ENCODE results near the gene FBRS.
A peak's percentile ranks its signal among the peaks of the same experiment; 100 is the strongest.
"Not testable (repeated sequence)": the region's sequence is repeated elsewhere in the genome, so short reads cannot be mapped to it uniquely, and the experiment has no call there.

Gene FBRS

DNA sequence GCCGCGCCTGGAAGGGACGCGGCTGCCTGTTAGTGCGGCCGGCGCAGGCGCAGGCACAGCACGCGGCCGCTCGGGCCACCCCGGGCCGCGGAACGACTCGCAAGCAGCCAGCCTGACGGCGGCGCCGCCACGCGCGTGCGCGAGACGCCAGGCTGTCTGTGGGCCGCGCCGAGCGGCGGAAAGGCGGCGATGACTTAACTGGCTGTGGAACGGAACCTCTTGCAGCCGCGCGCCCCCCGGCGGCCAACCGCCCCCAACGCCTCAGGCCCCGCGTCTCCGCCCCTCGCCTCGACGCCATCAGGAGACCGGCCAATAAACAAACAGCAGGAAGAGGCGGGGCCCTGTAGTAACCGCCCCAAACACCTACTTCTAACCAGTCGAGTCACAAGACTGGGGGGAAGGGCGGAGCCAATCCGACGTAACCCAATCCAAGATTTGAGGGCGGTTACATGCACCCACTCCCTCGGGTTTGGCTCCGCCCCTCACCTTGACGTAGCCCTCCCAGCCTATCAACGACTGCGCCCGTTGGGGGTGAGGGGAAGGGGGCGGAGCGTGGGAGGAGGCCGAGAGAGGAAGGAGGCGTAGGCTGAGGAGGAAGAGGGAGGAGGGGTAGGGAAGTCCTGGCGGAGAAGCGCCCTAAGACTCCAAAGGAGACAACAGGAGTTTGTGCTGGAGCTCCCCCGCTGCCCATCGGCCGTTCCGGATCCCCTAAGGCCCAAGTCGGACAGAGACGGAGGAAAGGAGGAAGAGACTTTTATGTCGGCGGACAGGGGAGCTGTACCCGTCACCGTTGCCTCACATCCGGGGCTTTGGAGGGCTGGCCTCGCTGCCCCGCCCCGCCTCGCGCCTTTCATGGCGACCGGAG lies at the start of gene FBRS:
TSS of gene FBRS (plus strand) at position 566 of the 865 bp plus-strand sequence. CDS start 1,088 bp downstream, outside the sequence.
- peak; percentile 100 for DNase-seq (ENCODE audit: low read depth)

DNA sequence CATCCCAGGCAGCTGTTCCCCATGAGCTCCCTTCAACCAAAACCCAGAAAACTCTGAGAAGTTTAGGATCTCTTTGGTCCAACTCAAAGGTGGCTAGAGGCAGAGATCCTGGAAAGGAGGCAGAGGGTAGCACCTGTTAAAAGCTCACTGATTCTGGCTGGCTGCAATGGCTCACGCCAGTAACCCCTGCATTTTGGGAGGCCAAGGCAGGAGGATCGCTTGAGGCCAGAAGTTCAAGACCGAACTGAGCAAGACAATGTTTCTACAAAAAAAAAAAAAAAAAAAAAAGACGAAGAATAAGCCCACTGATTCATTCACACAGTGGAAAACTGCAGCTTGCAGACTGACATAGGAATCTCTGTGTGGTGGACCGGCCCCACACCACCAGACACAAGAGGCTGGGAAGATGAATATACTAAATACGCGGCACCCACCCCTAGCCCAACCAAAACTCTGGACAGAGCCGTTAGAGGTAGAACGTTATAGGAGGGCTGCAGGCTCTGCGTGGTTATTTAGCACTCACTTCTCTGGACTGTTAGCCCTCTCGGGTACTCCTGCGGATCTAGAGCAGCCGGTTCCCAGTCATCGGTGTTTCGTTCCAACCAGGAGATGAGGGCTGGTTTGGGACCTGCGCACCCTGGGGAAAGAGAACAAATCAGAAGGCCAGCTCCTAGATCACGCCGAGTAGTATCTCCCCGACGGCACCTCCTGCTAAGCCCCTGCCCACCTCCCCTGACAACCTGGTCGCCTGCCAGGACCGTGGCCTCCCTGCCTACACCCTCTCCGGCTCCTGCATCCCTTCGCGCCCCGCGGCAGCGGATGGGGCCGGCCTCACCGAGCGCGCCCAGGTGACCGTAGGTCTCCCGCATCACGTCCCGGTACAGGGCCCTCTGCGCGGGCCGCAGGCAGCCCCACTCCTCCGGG lies 49.0 kb upstream of the FBRS start:
- peak; percentile 9 for DNase-seq (ENCODE audit: low read depth)

DNA sequence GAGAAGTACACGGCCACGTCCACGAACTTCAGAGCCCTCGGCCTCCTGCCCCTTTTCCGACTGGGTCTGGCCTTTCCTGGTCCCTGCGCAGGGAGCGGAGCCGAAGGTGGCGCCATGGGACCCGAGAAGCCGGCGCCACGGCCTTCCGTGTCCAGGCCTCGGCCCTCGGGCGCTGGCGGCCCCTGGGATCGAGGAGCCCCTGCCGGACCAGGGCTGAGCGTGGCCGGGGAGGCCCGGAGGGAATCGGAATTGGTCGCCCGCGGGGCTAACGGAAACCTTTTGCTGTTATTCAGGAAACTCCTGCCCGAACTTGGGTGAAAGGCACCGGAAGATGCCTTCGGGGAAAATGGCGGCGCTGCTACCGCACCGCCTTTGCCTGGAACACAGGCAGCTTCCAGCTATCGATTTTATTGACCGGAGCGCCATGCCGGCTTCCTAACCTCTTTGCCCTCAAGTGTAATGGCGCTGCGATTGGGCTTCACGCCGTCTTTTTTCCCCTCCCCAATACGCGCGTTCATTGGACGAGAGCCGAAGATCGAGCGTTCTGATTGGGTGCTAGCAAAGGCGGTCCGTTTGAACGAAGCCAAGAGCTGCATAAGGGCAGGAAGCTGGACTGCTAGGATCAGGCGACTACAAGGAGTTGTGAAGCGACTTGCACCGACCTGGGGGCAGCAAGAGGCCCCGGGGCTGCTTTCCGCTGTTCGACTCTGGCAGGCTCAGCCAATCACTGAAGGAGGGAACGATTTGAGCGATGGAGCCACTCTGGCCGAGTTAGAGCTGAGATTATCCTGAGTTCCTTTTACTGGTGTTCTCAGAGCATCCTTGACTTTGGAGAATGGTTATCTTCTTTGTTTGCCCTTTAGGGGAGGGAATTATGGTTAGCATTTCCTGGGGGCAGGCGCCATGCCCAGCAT lies 48.0 kb upstream of the FBRS start, which contains the start of gene ZNF689:
TSS of gene ZNF689 (minus strand) at position 464 of the 914 bp plus-strand sequence. CDS start at position 116, 348 bp downstream.
- DNase-seq (ENCODE audit: low read depth): peak; percentile 96

DNA sequence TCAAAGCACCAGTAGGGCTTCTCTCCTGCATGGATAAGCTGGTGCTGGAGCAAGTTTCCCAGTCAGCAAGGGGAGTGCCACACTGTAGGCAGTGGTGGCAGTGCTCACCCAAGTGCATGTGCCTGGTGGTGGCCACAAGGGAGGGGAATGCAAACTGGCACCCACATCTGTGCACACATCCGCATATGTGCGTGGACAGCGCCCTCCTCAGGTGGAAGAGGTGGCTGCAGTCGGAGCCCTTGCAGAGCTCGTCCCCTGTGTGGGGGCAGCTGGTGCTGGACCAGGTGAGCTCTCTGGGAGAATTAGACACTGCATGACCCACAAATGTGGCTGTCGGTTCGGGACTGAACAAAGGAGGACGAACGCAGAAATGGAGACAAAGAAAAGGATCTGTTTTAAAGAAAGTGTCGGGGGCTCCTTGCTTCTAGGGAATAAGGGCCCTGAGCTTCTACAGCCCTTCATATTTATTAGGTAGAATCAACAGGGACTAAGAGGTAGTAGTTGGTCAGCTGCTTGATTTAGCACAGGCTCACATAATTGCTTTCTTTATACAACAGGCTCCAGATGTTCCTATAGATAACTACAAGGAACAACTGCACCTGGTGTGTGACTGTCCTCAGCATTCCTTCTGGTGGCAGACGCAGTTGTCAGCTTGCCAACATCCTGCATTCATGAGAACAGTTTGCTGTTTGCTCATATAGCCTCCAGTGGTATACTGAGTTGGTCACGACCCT lies 42.7 kb upstream of the FBRS start:
- DNase-seq (ENCODE audit: low read depth): no peak

DNA sequence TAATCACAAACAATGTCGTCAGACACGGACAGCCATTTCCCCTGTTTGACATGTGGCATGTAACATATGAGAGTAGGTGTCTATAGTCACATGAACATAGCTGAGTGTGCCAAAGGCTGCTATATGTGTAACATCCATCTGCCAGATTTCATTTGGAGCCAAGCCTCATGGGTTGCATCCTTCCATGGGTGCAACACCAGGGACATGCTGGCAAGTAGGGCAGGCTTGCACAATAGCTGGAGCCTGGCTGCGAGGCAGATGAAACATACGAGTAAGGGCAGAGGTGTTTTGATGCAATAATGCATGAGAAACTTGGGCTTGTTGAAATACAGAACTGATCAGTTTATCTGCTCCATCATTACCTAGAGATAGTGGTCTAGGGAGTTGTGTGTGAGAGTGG lies 39.0 kb upstream of the FBRS start:
- no peak for DNase-seq (ENCODE audit: low read depth)

- no peak for DNase-seq (ENCODE audit: low read depth)
Measured at GRCh38 chr16:30619638-30620037, 38.6 kb upstream of the FBRS start.

- DNase-seq (ENCODE audit: low read depth): no peak
Measured at GRCh38 chr16:30620169-30620568, 38.1 kb upstream of the FBRS start.

GRCh38 chr16:30621765-30622164 lies 36.5 kb upstream of the FBRS start:
- no peak for DNase-seq (ENCODE audit: low read depth)

DNA sequence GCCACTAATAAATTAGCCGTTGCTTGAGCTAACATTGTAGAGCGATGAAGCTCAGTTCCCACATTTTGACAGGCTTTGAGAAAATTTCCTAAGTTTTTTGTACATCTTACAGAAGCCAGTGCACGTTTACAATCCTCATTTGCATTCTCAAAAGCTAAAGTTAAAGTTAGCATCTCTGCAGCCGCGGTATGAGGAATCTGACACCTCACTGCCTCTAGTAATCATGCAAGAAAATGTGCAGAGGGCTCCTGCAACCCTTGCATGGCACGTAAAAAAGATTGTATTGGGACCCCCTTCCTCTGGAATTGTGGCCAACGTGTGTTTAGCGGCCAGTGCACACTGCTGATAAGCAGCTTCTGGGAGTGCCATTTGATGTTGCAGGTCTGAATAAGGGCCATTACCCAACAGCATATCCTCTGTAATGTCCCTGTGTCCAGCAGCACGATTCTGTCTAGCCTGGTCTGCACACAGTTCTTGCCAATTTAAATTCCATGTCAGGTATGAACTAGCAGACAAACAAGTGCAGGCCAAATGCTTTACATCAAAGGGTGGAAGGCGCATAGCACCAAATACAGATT lies 35.7 kb upstream of the FBRS start:
- no peak for DNase-seq (ENCODE audit: low read depth)

GRCh38 chr16:30623536-30624283 lies 34.5 kb upstream of the FBRS start:
- DNase-seq (ENCODE audit: low read depth): no peak

GRCh38 chr16:30626236-30626635 lies 32.0 kb upstream of the FBRS start:
- no peak for DNase-seq (ENCODE audit: low read depth)

DNA sequence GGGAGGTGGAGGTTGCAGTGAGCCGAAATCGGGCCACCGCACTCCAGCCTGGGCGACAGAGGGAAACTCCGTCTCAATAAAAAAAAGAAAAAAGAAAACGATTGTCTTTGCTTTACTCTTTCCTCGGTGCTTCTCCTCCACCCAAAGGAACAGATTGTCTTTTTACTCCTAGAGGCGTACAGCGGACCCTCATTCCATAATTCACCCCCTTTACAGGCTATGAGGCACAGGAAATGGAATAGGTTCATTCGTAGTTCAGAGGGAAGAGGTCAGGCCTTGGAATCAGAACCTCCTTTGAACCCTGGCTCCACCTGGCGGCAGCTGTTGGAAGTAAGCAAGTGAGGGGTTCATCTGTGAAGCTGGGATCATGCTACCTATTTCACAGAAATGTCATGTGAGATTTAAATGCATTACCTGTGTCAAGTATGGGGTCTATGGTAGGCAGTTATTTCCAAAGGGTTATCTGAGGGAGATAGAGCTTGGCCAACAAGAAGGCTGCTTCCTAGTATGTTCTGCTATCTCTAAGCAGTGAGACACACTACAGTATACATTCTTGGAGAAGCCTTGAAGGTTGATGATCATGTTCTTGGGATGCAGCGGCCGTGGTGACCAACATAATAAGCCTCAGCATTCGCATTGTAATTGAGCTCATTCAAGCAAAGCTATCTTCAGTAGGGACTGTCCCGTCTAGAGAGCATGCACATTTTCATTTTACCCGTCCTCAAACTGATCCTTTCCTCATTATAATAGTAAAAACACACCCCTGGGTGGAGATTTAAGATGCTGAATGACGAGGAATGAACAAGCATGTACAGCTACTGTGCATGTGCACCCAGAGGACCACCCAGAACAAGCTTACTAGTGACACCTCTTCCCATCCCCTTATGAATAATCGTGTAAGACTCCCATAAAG lies 29.3 kb upstream of the FBRS start:
- DNase-seq (ENCODE audit: low read depth): peak; percentile 64

DNA sequence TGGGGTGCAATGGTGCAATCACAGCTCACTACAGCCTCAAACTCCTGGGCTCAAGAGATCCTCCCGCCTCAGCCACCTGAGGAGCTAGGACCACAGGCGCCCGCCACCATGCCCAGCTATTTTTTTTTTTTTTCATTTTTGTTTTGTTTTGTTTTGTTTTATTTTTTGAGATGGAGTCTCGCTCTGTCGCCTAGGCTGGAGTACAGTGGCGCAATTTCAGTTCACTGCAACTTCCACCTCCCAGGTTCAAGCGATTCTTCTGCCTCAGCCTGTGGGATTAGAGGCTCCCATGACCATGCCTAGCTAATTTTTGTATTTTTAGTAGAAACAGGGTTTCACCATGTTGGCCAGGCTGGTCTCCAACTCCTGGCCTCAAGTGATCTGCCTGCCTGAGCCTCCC lies 25.8 kb upstream of the FBRS start:
- not testable (repeated sequence) for DNase-seq (ENCODE audit: low read depth)

DNA sequence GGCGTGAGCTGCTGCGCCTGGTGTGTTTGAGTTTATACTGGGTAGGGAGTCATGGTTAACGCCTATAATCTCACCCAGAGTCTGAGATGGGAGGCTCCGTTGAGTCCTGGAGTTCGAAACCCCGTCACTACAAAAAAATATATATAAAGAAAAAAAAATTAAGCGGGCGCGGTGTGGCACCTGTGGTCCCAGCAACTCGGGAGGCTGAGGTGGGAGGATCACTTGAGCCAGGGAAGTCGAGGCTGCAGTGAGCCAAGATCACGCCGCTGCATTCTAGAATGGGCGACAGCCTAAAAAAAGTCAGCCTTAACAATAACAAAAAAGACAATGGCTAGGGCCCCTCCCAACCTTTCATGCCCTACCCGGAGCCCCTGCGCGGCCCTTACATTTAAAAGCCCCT lies 24.7 kb upstream of the FBRS start:
- DNase-seq (ENCODE audit: low read depth): no peak

GRCh38 chr16:30636599-30636998 lies 21.6 kb upstream of the FBRS start:
- no peak for DNase-seq (ENCODE audit: low read depth)

- DNase-seq (ENCODE audit: low read depth): not testable (repeated sequence)
Measured at GRCh38 chr16:30637139-30637538, 21.1 kb upstream of the FBRS start.

DNA sequence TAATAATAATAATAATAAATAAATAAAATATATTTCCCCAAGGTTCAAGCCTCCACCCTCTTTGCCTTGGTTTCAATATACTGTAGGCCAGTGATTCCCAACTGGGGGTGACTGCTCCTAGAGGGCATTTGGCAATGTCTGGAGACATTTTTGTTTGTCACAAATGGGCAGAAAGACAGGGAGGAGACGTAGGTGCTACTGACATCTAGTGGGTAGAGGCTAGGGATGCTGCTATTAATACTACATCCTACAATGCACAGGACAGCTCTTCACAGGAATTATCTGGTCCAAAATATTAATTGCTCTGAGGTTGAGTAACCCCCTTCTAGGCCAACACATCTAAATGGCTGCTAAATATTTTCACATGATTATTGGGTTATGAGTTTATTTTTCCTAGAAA lies 20.3 kb upstream of the FBRS start:
- DNase-seq (ENCODE audit: low read depth): peak; percentile 43

GRCh38 chr16:30641378-30641982 lies 16.8 kb upstream of the FBRS start:
- DNase-seq (ENCODE audit: low read depth): no peak

Data from fibroblast of the conjunctiva (primary cell).